ENCODE results near the gene SLC25A29. TPM values are rescaled to one million over a fixed set of nuclear protein-coding genes. Genes with fewer than 3 reads are reported as not detected.

The SLC25A29 gene
- total RNA-seq, 6 experiments from 2014 or later: 14.1 to 30.3 (median 18.2) TPM

DNA sequence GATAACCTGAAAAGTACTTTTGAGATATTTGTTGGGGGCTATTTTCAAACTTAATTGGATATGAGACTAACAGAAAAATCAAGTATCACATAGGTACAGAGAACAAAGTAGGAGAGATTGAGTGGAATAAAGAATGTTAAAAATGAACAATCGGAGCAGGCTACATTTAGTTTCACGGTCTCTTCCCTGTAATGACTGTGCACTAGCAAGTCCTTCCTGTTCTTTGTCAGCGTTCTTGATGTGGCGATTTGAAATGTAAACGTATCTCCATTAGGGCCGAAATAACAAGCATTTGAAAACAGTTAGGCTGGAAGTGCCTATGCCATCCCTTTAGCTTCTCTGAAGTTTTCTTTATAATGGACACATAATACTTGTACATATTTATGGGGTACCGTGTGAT lies 31.0 kb downstream of the SLC25A29 start:
- Histone ChIP-seq H3K4me3 (no peak overlapping the region), H3K27me3 (no peaks in the 10 kb centered on the region), H3K36me3 (peaks cover 0 to 18% (median 0%) of the 10 kb centered on the region in 4 donors), H3K27ac (no peak overlapping the region), H3K4me1 (peaks cover 0 to 14% (median 6%) of the 10 kb centered on the region in 4 donors), H3K9me3 (no peaks in the 10 kb centered on the region)
- ATAC-seq (no peak), DNase-seq (no peak)
- intact Hi-C loops (cut with DNase I): no loop called here
- WGBS (ENCODE audit: insufficient coverage, low coverage, low lambda C conversion rate, missing lambda C conversion rate): 49% methylated on average over 7 of the region's 7 CpGs
- TF ChIP-seq POLR2A (IDR thresholded peaks at IDR 0.05): no peak
- no peak for TF ChIP-seq CTCF (IDR thresholded peaks at IDR 0.05)

DNA sequence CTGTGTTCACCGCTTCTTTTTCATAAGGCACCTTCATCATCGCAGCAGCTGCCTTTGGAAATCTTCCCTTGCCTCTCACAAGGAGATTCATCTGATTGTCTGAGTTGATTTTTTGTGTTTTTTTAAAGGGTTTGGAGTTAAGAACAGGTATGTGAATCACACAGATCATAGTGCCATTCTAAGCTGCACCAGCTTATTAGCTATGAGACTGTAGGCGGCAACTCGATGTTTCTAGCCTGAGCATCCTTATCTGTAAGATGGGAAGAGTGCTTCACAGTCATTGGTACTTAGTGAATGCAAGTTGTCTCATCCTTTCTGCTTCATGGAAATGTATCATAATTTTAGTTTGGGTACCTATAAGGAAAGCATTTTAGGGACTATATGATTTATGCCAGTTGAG lies 32.0 kb downstream of the SLC25A29 start:
- H3K27me3 ChIP-seq: no peaks in the 10 kb centered on the region
- no peak for TF ChIP-seq CTCF (IDR thresholded peaks at IDR 0.05)
- no peak overlapping the region for H3K4me3 ChIP-seq
- H3K27ac ChIP-seq: no peak overlapping the region
- H3K4me1 ChIP-seq: peaks cover 0 to 22% (median 7%) of the 10 kb centered on the region in 4 donors
- intact Hi-C loops (cut with DNase I): no loop called here
- WGBS (ENCODE audit: insufficient coverage, low coverage, low lambda C conversion rate, missing lambda C conversion rate): 95% methylated on average over 4 of the region's 4 CpGs
- H3K9me3 ChIP-seq: no peaks in the 10 kb centered on the region
- DNase-seq: no peak
- ATAC-seq: no peak
- H3K36me3 ChIP-seq: peaks cover 0 to 18% (median 0%) of the 10 kb centered on the region in 4 donors

DNA sequence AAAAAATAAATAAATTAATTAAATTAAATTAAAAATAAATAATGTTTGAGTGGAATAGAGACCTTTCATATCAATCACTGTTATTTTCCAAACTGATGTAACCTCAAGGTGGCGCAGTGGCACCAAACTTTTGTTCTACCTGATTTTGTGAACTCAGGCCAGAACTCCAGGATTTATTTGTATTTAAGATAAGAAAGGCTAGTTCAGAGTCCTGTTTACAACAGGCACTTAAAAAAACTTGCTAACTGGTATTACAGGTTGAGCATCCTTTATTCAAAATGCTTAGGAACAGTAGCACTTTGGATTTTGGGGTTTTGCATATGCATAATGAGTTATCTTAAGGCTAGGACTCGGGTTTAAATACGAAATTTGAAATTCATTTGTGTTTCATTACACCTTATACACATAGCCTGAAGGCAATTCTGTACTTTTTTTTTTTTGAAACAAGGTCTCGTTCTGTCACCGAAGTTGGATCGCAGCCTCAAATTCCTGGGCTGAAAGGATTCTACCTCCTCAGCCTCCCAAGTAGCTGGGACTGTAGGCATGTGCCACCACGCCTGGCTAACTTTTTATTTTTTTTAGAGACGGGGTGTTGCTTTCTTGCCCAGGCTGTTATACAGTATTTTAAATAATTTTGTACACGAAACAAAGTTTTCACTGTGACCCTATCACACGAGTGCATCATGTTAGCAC lies 34.9 kb downstream of the SLC25A29 start:
- no peak overlapping the region for H3K27ac ChIP-seq
- peak in 1 of 3 donors; percentile 70 for DNase-seq

DNA sequence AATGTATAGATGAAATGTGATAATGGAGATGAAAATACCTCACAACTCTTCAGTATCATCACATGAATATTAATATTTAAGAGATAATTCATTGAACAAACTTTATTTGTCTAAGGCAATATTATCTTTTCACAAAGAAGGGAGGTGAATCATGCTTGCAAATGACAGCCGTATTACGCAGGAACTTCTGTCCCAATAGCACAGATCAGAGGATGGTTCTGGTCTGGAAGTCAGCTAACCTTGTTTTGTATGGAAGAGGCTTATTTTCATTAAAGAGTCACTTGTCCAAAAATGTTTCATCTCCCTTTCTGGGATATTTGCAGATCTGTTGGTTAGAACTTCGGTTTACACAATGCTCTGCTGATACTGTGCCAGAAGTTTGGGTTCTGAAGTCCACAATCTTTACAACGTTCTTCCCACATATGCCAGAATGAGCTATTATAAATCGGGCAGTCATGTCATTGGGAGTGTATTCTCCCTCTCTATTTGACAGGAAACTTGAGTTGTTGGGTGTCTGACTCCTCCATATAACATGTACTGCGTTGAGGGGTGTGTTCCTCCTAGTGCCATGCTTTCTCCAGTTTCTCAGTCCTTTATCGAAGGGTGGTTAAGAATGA lies 37.5 kb downstream of the SLC25A29 start:
- intact Hi-C loops (cut with DNase I): no loop called here
- DNase-seq (no peak), ATAC-seq (peak; percentile 51 to 77 (median 65))
- no peak overlapping the region for H3K4me3 ChIP-seq
- H3K27me3 ChIP-seq: no peaks in the 10 kb centered on the region
- TF ChIP-seq CTCF (IDR thresholded peaks at IDR 0.05): no peak
- TF ChIP-seq POLR2A (IDR thresholded peaks at IDR 0.05): no peak
- peaks cover 0 to 13% (median 2%) of the 10 kb centered on the region in 4 donors for H3K36me3 ChIP-seq
- peaks cover 0 to 47% (median 18%) of the 10 kb centered on the region in 4 donors for H3K4me1 ChIP-seq
- 37% methylated on average over 6 of the region's 7 CpGs for WGBS (ENCODE audit: insufficient coverage, low coverage, low lambda C conversion rate, missing lambda C conversion rate)
- H3K27ac ChIP-seq: peak overlapping the region in 1 of 3 donors; percentile 30
- no peaks in the 10 kb centered on the region for H3K9me3 ChIP-seq

More for the DNA sequence above, 34.9 kb downstream of the SLC25A29 start:
- H3K4me3 ChIP-seq: no peak overlapping the region
- TF ChIP-seq POLR2A (IDR thresholded peaks at IDR 0.05) (no peak), CTCF (IDR thresholded peaks at IDR 0.05) (peak; percentile 45 to 67 (median 58))
- WGBS (ENCODE audit: insufficient coverage, low coverage, low lambda C conversion rate, missing lambda C conversion rate): 26% methylated on average over 10 of the region's 10 CpGs
- intact Hi-C loops (cut with DNase I): no loop called here
- no peaks in the 10 kb centered on the region for H3K9me3 ChIP-seq
- H3K4me1 ChIP-seq: peaks cover 0 to 47% (median 18%) of the 10 kb centered on the region in 4 donors
- peak; percentile 79 to 86 (median 81) for ATAC-seq
- no peaks in the 10 kb centered on the region for H3K27me3 ChIP-seq
- peaks cover 0 to 13% (median 0%) of the 10 kb centered on the region in 4 donors for H3K36me3 ChIP-seq
